Measurements from ENCODE around the gene DIPK1B. TPM values are rescaled to one million over a fixed set of nuclear protein-coding genes. Genes with fewer than 3 reads are reported as not detected.

Gene DIPK1B
- total RNA-seq, 1 experiment from 2014 or later = 40.4 TPM

DNA sequence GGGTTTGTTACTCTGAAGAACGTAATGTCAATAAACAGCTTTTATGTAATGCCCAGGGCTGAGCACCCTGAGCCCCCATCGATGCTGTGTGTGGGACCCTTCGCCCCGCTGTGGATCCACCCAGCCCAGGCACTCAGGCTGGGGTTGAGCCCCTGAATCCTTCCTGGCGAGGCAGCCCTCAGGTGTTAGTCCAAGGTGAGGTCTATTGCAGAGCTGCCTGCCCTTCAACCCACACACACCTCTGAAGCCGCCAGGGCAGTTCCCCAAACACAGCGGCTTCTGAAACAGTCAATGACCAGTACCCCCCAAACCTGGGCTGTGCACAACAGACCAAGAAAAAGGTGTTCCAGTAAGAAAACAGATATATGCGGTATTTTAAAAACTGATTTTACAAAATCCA lies 11.6 kb downstream of the DIPK1B start:
- H3K27me3 Mint-ChIP-seq (ENCODE audit: insufficient read depth, unreplicated experiment) = no peaks in the 10 kb centered on the region
- Histone ChIP-seq H3K4me3 (ENCODE audit: low read depth, low read length) (no peak overlapping the region), H3K36me3 (ENCODE audit: control insufficient read depth, insufficient read depth, low read length) (peaks cover 17% of the 10 kb centered on the region), H3K9me3 (no peaks in the 10 kb centered on the region), H3K27me3 (replicated peaks; ENCODE audit: control insufficient read depth, insufficient read depth, low read length) (no peaks in the 10 kb centered on the region), H3K4me1 (peaks cover 17% of the 10 kb centered on the region)
- intact Hi-C loops (cut with micrococcal nuclease; ENCODE audit: unreplicated experiment) = no loop called here
- no peak overlapping the region for H3K4me3 Mint-ChIP-seq (ENCODE audit: unreplicated experiment)
- TF ChIP-seq CTCF (IDR thresholded peaks at IDR 0.05; ENCODE audit: insufficient read depth in 1 of 2, low read depth in 1 of 2, low read length in 1 of 2, severe bottlenecking in 1 of 2, unreplicated experiment in 1 of 2) = no peak
- ChIA-PET CTCF (no interaction called here), POLR2A (no interaction called here)
- BruUV-seq (replicated peaks) = no TSS peak
- no peak for DNase-seq
- peaks cover 98% of the 10 kb centered on the region for H3K36me3 Mint-ChIP-seq (ENCODE audit: insufficient read depth, unreplicated experiment)
- no peaks in the 10 kb centered on the region for H3K9me3 Mint-ChIP-seq (ENCODE audit: unreplicated experiment)
- H3K4me1 Mint-ChIP-seq (ENCODE audit: low read depth, unreplicated experiment) = peaks cover 10% of the 10 kb centered on the region
- peak overlapping the region; percentile 50 for H3K27ac Mint-ChIP-seq (ENCODE audit: unreplicated experiment)

GRCh38 chr9:136724772-136725171 lies 12.4 kb downstream of the DIPK1B start:
- no peaks in the 10 kb centered on the region for H3K27me3 ChIP-seq (replicated peaks; ENCODE audit: control insufficient read depth, insufficient read depth, low read length)
- peaks cover 17% of the 10 kb centered on the region for H3K4me1 ChIP-seq
- Mint-ChIP-seq H3K4me3 (ENCODE audit: unreplicated experiment) (no peak overlapping the region), H3K27me3 (ENCODE audit: insufficient read depth, unreplicated experiment) (no peaks in the 10 kb centered on the region), H3K36me3 (ENCODE audit: insufficient read depth, unreplicated experiment) (peaks cover 93% of the 10 kb centered on the region), H3K9me3 (ENCODE audit: unreplicated experiment) (no peaks in the 10 kb centered on the region), H3K27ac (ENCODE audit: unreplicated experiment) (peak overlapping the region; percentile 50), H3K4me1 (ENCODE audit: low read depth, unreplicated experiment) (peaks cover 10% of the 10 kb centered on the region)
- H3K4me3 ChIP-seq (ENCODE audit: low read depth, low read length) = no peak overlapping the region
- no peak for DNase-seq
- peaks cover 17% of the 10 kb centered on the region for H3K36me3 ChIP-seq (ENCODE audit: control insufficient read depth, insufficient read depth, low read length)
- H3K9me3 ChIP-seq = no peaks in the 10 kb centered on the region
- intact Hi-C loops (cut with micrococcal nuclease; ENCODE audit: unreplicated experiment) = no loop called here
- POLR2A ChIA-PET = interaction anchor here (0.7 kb wide), 1 partner anchor 340 kb away, joined by 10 read pairs; no protein-coding TSS in a partner anchor
- no TSS peak for BruUV-seq (replicated peaks)
- no peak for TF ChIP-seq CTCF (IDR thresholded peaks at IDR 0.05; ENCODE audit: insufficient read depth in 1 of 2, low read depth in 1 of 2, low read length in 1 of 2, severe bottlenecking in 1 of 2, unreplicated experiment in 1 of 2)
- CTCF ChIA-PET = no interaction called here

GRCh38 chr9:136725612-136726011 lies 13.2 kb downstream of the DIPK1B start:
- no peaks in the 10 kb centered on the region for H3K9me3 ChIP-seq
- Mint-ChIP-seq H3K9me3 (ENCODE audit: unreplicated experiment) (no peaks in the 10 kb centered on the region), H3K4me1 (ENCODE audit: low read depth, unreplicated experiment) (peaks cover 10% of the 10 kb centered on the region), H3K27me3 (ENCODE audit: insufficient read depth, unreplicated experiment) (no peaks in the 10 kb centered on the region), H3K4me3 (ENCODE audit: unreplicated experiment) (peak overlapping the region; percentile 97), H3K36me3 (ENCODE audit: insufficient read depth, unreplicated experiment) (peaks cover 85% of the 10 kb centered on the region), H3K27ac (ENCODE audit: unreplicated experiment) (no peak overlapping the region)
- H3K4me3 ChIP-seq (ENCODE audit: low read depth, low read length) = peak overlapping the region; percentile 99
- peaks cover 17% of the 10 kb centered on the region for H3K4me1 ChIP-seq
- no TSS peak for BruUV-seq (replicated peaks)
- H3K27me3 ChIP-seq (replicated peaks; ENCODE audit: control insufficient read depth, insufficient read depth, low read length) = no peaks in the 10 kb centered on the region
- ChIA-PET POLR2A (interaction anchor here (0.7 kb wide), 1 partner anchor 339 kb away, joined by 10 read pairs; no protein-coding TSS in a partner anchor), CTCF (interaction anchor here (0.7 kb wide), 1 partner anchor 13 kb away, joined by 4 read pairs; no protein-coding TSS in a partner anchor)
- intact Hi-C loops (cut with micrococcal nuclease; ENCODE audit: unreplicated experiment) = loop anchor here (1.0 kb wide), 1 partner anchor 27 kb away; no protein-coding TSS in a partner anchor
- H3K36me3 ChIP-seq (ENCODE audit: control insufficient read depth, insufficient read depth, low read length) = peaks cover 17% of the 10 kb centered on the region
- TF ChIP-seq CTCF (IDR thresholded peaks at IDR 0.05; ENCODE audit: insufficient read depth in 1 of 2, low read depth in 1 of 2, low read length in 1 of 2, severe bottlenecking in 1 of 2, unreplicated experiment in 1 of 2) = no peak
- DNase-seq = no peak
